Mesangial cell (primary cell): Measurements from ENCODE around the gene KDELR3. TPM values are rescaled to one million over a fixed set of nuclear protein-coding genes. Genes with fewer than 3 reads are reported as not detected.

Experiments
- total RNA-seq: library from RNA; depleted of rRNA; stranded (reverse); fragments of >200 nt; gene quantifications from 2 replicates; pipeline ENCODE4 v1.2.3, GENCODE V29; 2015

KDELR3 gene
- 64.2 and 64.9 TPM in 2 replicates for total RNA-seq

GRCh38 chr22:38467904-38468442, at the start of gene KDELR3:
Gene KDELR3, plus strand, starts transcription at chr22:38468096. Its CDS starts 138 bp downstream, at chr22:38468234.

GRCh38 chr22:38455076-38455529, 12.8 kb upstream of the KDELR3 start, which contains the start of gene KCNJ4:
Gene KCNJ4, minus strand, starts transcription at chr22:38455199. Its CDS starts 27,067 bp downstream, at chr22:38428132.

GRCh38 chr22:38506118-38506962, 38.4 kb downstream of the KDELR3 start, which contains the start of gene DDX17:
Gene DDX17, minus strand, starts transcription at chr22:38506311.

Other genes starting within 250 kb of the KDELR3 start
- gene TMEM184B, start 195.1 kb upstream of the KDELR3 start, total RNA-seq: 105 and 133 TPM in 2 replicates
- 182 and 185 TPM in 2 replicates for gene CSNK1E, start 150.7 kb upstream of the KDELR3 start, total RNA-seq
- gene KCNJ4, start 12.9 kb upstream of the KDELR3 start, total RNA-seq: 1.0 TPM in 1 of 2 replicates, not detected in the other
- gene DDX17, start 38.2 kb downstream of the KDELR3 start, total RNA-seq: 578 and 1,080 TPM in 2 replicates
- 0.25 and 0.98 TPM in 2 replicates for gene DMC1, start 102.1 kb downstream of the KDELR3 start, total RNA-seq
- gene FAM227A, start 188.3 kb downstream of the KDELR3 start, total RNA-seq: 0.65 and 3.9 TPM in 2 replicates
- 17.8 and 18.6 TPM in 2 replicates for gene CBY1, start 188.5 kb downstream of the KDELR3 start, total RNA-seq
- gene TOMM22, start 213.9 kb downstream of the KDELR3 start, total RNA-seq: 36.4 and 66.8 TPM in 2 replicates
- gene JOSD1, start 232.8 kb downstream of the KDELR3 start, total RNA-seq: 66.0 and 76.3 TPM in 2 replicates
- gene GTPBP1, start 237.8 kb downstream of the KDELR3 start, total RNA-seq: 29.8 and 33.0 TPM in 2 replicates